ENCODE data around the gene CDCA5. TPM values are rescaled to one million over a fixed set of nuclear protein-coding genes. Genes with fewer than 3 reads are reported as not detected.

The CDCA5 gene
- total RNA-seq, 2 donors from 2014 or later, result 0.54 to 5.3 TPM

GRCh38 chr11:65130631-65131416, 47.0 kb upstream of the CDCA5 start:
- H3K36me3 ChIP-seq, result peaks cover 63% of the 10 kb centered on the region

GRCh38 chr11:65129649-65130441, 46.0 kb upstream of the CDCA5 start:
- DNase-seq (ENCODE audit: low spot score) (no peak), ATAC-seq (ENCODE audit: insufficient number of reproducible peaks, low FRiP score, low read depth) (no peak)
- Histone ChIP-seq H3K27me3 (replicated peaks; ENCODE audit: insufficient read depth) (no peaks in the 10 kb centered on the region), H3K4me1 (ENCODE audit: control insufficient read depth in 1 of 2, low read depth in 2 of 2) (peaks cover 15 to 20% of the 10 kb centered on the region in 2 donors), H3K9me3 (no peaks in the 10 kb centered on the region), H3K36me3 (peaks cover 70% of the 10 kb centered on the region), H3K4me3 (no peak overlapping the region), H3K27ac (no peak overlapping the region)
- no peak for TF ChIP-seq CTCF (IDR thresholded peaks at IDR 0.05)

More at GRCh38 chr11:65130631-65131416, 47.0 kb upstream of the CDCA5 start:
- H3K9me3 ChIP-seq, result no peaks in the 10 kb centered on the region
- peaks cover 15 to 27% of the 10 kb centered on the region in 2 donors for H3K4me1 ChIP-seq (ENCODE audit: control insufficient read depth in 1 of 2, low read depth in 2 of 2)
- ATAC-seq (ENCODE audit: insufficient number of reproducible peaks, low FRiP score, low read depth), result no peak
- no peak for TF ChIP-seq CTCF (IDR thresholded peaks at IDR 0.05)
- no peak overlapping the region for H3K27ac ChIP-seq
- no peak overlapping the region for H3K4me3 ChIP-seq
- no peaks in the 10 kb centered on the region for H3K27me3 ChIP-seq (replicated peaks; ENCODE audit: insufficient read depth)
- DNase-seq (ENCODE audit: low spot score), result no peak

GRCh38 chr11:65128182-65129145, 44.6 kb upstream of the CDCA5 start:
- Histone ChIP-seq H3K4me1 (ENCODE audit: control insufficient read depth in 1 of 2, low read depth in 2 of 2) (peaks cover 12 to 16% of the 10 kb centered on the region in 2 donors), H3K4me3 (no peak overlapping the region), H3K36me3 (peaks cover 77% of the 10 kb centered on the region), H3K27ac (no peak overlapping the region), H3K27me3 (replicated peaks; ENCODE audit: insufficient read depth) (no peaks in the 10 kb centered on the region), H3K9me3 (no peaks in the 10 kb centered on the region)
- ATAC-seq (ENCODE audit: insufficient number of reproducible peaks, low FRiP score, low read depth) (no peak), DNase-seq (ENCODE audit: low spot score) (no peak)
- no peak for TF ChIP-seq CTCF (IDR thresholded peaks at IDR 0.05)

GRCh38 chr11:65127473-65128181, 43.8 kb upstream of the CDCA5 start:
- DNase-seq (ENCODE audit: low spot score), result no peak
- ATAC-seq (ENCODE audit: insufficient number of reproducible peaks, low FRiP score, low read depth), result no peak

More at GRCh38 chr11:65127473-65128181, 43.8 kb upstream of the CDCA5 start:
- Histone ChIP-seq H3K36me3 (peaks cover 77% of the 10 kb centered on the region), H3K27ac (no peak overlapping the region), H3K9me3 (no peaks in the 10 kb centered on the region), H3K4me1 (ENCODE audit: control insufficient read depth in 1 of 2, low read depth in 2 of 2) (peaks cover 6 to 16% of the 10 kb centered on the region in 2 donors), H3K4me3 (no peak overlapping the region), H3K27me3 (replicated peaks; ENCODE audit: insufficient read depth) (no peaks in the 10 kb centered on the region)
- TF ChIP-seq CTCF (IDR thresholded peaks at IDR 0.05), result no peak

All from thoracic aorta (tissue), 2 donors.